NCI-H2107 (cell line): ENCODE measurements around the gene ANKRD11.

Source experiments
- DNase-seq: peaks from one replicate; lab custom pipeline; 2025; lab: John Stamatoyannopoulos, UW

Gene ANKRD11

DNA sequence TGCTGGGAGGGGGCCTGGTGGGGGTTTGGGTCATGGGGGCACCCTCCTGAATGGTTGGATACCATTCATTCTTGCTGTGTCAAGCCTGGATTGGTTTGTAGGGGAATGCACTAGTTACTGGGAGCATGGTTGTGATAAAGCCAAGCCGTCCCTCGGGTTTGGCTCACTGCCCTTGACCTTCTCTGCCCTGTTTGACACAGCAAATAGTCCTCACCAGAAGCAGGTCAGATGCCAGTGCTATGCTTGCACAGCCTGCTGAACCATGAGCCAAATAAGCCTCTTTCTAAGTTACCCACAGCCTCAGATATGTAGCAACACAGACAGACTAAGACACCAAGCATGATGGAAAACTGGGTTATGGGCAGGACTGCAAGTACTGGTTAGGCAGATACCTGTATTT lies 258.3 kb downstream of the ANKRD11 start:
- DNase-seq: no peak

DNA sequence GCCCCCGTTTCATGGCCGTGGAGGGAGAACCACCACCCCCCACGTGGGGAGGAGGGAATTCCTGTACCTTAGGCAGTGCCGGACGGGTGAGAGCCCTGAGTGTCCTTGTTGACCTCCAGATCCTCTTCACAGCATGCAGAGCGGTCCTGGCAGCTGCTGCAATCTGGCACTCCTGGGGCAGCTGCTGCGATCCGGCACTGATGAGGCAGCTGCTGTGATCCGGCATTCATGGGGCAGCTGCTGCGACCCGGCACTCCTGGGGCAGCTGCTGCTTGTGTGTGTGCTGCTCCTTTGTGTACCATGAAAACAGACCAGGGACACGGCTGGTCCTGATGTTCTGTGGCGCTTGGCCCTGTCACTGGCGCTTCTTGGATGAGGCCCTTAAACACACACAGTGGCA lies 260.1 kb downstream of the ANKRD11 start:
- DNase-seq: no peak

DNA sequence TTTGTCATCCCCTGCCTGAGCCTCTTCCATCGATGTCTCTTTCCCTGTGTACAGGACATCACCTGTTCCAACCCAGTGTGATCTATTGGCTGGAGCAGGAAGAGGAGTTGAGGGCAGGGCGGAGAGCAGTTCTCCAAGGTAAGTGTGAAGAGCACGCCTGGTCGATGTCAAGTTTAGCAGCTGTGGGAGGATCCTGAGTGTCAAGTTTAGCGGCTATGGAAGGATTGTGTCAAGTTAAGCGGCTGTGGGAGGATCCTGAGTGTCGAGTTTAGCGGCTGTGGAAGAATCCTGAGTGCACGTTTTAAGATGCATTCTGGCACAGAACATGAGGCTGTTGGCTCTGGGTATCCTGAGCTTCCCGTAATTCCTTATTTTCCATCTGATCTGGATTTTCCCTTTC lies 265.7 kb downstream of the ANKRD11 start:
- no peak for DNase-seq

DNA sequence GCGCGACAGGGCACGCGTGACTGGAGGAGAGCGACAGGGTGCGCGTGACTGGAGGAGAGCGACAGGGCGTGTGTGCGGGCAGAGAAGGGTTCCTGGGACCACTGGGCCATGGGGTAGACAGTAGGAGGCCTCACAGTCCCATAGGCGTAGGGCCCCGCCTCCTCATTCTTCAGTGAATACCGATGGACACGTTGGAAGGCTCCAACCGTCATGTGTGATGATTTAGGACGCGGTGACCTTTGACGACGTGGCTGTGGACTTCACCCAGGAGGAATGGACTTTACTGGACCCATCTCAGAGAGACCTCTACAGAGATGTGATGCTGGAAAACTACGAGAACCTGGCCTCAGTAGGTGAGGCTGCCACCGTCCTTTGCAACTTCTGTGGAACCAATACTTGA lies 267.4 kb downstream of the ANKRD11 start:
- no peak for DNase-seq

DNA sequence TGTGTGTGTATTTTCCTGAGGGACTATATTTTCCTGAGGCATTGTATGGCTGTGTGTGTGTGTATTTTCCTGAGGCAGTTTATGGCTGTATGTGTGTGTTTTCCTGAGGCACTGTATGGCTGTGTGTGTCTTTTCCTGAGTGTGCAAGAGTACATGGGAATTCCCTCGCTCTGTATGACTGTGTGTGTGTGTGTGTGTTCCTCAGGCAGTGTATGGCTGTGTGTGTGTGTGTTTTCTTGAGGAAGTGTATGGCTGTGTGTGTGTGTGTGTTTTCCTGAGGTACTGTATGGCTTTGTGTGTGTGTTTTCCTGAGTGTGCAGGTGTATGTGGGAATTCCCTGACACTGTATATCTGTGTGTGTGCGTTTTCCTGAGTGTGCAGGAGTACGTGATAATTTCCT lies 268.8 kb downstream of the ANKRD11 start:
- no peak for DNase-seq

DNA sequence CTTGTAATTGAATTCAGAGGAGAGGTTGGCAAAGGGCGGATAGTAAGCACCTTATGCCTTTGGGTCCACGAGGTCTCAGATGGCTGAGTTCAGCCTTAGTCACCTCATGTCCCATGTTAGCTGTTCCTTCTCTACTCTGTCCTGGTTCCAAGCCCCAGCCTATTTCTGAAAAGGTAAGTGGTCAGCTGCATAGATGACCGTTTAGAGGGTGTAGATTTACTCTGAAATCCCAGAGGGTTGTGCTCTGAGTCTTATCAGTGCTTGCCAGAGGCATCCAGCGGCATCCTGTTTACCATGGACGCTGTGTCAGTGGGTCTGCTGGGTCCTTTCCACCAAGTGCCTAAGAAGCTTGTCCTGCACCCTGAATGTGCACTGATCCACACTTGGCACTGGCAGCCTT lies 271.0 kb downstream of the ANKRD11 start:
- DNase-seq: no peak
